ENCODE results near the gene SLC38A8. TPM values are rescaled to one million over a fixed set of nuclear protein-coding genes. Genes with fewer than 3 reads are reported as not detected.
A peak's percentile ranks its signal among the peaks of the same experiment; 100 is the strongest.

The SLC38A8 gene
- total and polyA plus RNA-seq, 9 donors: not detected

DNA sequence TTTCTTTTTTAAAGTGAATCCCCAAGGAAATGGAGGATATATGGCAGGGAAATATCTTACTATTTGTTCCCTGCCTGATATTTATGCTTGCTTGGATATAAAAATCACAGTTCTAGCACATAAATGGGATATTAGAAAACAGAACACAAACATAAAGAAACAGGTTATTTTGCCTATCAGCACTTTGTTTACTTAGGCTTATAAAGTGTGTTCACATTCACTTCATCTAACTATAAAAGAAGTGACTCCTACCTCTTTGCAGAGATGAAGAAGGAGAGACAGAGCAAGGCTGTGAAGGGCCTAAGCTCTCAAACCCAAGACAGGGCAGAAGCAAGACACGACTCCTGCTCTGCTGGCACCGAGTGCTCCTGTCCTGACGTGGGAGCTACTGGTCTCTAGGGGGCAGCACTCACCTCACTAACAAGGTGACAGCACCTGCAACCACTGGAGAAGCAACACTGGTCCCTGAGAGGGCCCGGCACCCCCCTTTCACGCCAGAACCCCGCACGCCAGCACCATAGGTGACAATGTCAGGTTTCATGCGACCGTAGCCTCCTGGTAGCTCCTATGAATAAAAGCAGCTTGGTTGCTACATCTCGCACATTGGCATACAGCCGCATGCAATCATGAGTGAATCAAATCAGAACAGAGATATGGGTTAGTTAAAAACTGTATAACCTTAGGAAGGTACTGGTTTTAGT, 42.1 kb upstream of the SLC38A8 start:
- DNase-seq: peak; percentile 37
- Histone ChIP-seq H3K4me3 (ENCODE audit: low read length) (no peak overlapping the region), H3K4me1 (ENCODE audit: control insufficient read depth, insufficient read depth, low read length) (no peaks in the 10 kb centered on the region), H3K27me3 (ENCODE audit: control insufficient read depth, insufficient read depth, low read length) (no peaks in the 10 kb centered on the region), H3K36me3 (ENCODE audit: control insufficient read depth, insufficient read depth, low read length) (peaks cover 70% of the 10 kb centered on the region), H3K27ac (ENCODE audit: low read length) (no peak overlapping the region), H3K9me3 (replicated peaks; ENCODE audit: control insufficient read depth, low read depth, low read length) (no peaks in the 10 kb centered on the region)
- WGBS (ENCODE audit: insufficient coverage): 52% methylated on average over 10 of the region's 11 CpGs

DNA sequence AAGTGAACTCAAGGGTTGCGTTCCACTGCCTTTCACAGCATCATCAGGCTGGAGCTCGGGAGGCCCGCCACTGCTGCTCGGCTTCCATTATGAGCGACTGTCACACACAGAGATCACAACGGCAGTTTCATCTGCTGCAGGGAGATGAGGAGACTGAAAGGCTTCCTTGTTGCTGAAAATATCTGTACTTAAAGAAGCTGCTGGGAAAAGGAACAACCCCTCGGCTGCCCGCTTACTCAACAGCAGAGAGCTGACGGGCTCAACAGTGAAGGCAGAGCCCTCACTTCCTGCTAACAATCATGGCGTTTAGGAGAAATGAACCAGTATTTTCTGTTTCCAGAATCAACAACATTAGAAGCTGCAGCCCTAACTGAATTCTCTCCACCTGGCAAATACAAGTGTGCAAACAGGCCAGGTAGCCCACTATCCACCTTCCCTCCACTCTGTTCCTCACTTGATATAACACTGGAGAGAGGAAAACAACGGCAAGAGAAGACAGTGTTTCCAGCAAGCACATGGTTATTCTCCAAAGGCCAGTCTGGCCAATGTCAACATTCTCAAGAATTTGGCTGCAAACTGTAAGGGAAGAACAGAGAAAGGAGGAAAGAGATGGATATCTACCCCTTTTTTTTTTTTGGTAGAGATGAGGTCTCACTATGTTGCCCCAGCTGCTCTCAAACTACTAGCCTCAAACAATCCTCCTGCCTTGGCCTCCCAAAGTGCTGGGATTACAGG, 40.4 kb upstream of the SLC38A8 start:
- H3K4me1 ChIP-seq (ENCODE audit: control insufficient read depth, insufficient read depth, low read length): no peaks in the 10 kb centered on the region
- 94% methylated on average over 9 of the region's 11 CpGs for WGBS (ENCODE audit: insufficient coverage)
- no peaks in the 10 kb centered on the region for H3K27me3 ChIP-seq (ENCODE audit: control insufficient read depth, insufficient read depth, low read length)
- no peak overlapping the region for H3K4me3 ChIP-seq (ENCODE audit: low read length)
- DNase-seq: peak; percentile 30
- no peaks in the 10 kb centered on the region for H3K9me3 ChIP-seq (replicated peaks; ENCODE audit: control insufficient read depth, low read depth, low read length)
- H3K36me3 ChIP-seq (ENCODE audit: control insufficient read depth, insufficient read depth, low read length): peaks cover 69% of the 10 kb centered on the region
- H3K27ac ChIP-seq (ENCODE audit: low read length): no peak overlapping the region

DNA sequence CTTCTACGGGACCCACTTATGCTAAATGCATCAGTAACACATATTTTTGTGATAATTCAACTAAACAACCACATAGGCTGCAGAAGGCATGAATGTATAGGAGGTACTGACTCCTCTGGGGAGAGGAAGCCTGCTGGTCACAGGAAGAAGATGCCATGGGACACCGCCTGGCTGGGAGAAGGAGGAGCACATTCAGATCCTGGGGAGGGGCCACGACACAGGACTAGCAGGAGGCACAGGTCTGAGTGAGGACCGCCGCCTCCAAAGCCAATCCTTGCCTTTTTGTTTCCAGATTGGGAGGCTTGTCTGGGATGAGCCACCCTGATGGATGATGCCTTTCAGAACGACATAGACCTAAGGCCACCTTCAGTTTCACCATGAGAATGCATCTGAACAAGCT, 39.5 kb upstream of the SLC38A8 start:
- no peaks in the 10 kb centered on the region for H3K9me3 ChIP-seq (replicated peaks; ENCODE audit: control insufficient read depth, low read depth, low read length)
- no CpG with 5 or more reads among the region's 6 CpGs for WGBS (ENCODE audit: insufficient coverage)
- no peak for DNase-seq
- no peak overlapping the region for H3K4me3 ChIP-seq (ENCODE audit: low read length)
- no peak overlapping the region for H3K27ac ChIP-seq (ENCODE audit: low read length)
- H3K36me3 ChIP-seq (ENCODE audit: control insufficient read depth, insufficient read depth, low read length): peaks cover 63% of the 10 kb centered on the region
- H3K4me1 ChIP-seq (ENCODE audit: control insufficient read depth, insufficient read depth, low read length): no peaks in the 10 kb centered on the region
- no peaks in the 10 kb centered on the region for H3K27me3 ChIP-seq (ENCODE audit: control insufficient read depth, insufficient read depth, low read length)

- no peaks in the 10 kb centered on the region for H3K9me3 ChIP-seq (replicated peaks; ENCODE audit: control insufficient read depth, low read depth, low read length)
- H3K4me3 ChIP-seq (ENCODE audit: low read length): no peak overlapping the region
- no peaks in the 10 kb centered on the region for H3K4me1 ChIP-seq (ENCODE audit: control insufficient read depth, insufficient read depth, low read length)
- H3K27me3 ChIP-seq (ENCODE audit: control insufficient read depth, insufficient read depth, low read length): no peaks in the 10 kb centered on the region
- WGBS (ENCODE audit: insufficient coverage): 76% methylated on average over 5 of the region's 14 CpGs
- DNase-seq: no peak
- no peak overlapping the region for H3K27ac ChIP-seq (ENCODE audit: low read length)
- peaks cover 61% of the 10 kb centered on the region for H3K36me3 ChIP-seq (ENCODE audit: control insufficient read depth, insufficient read depth, low read length)
Measured at GRCh38 chr16:84081446-84081989, 38.9 kb upstream of the SLC38A8 start.

DNA sequence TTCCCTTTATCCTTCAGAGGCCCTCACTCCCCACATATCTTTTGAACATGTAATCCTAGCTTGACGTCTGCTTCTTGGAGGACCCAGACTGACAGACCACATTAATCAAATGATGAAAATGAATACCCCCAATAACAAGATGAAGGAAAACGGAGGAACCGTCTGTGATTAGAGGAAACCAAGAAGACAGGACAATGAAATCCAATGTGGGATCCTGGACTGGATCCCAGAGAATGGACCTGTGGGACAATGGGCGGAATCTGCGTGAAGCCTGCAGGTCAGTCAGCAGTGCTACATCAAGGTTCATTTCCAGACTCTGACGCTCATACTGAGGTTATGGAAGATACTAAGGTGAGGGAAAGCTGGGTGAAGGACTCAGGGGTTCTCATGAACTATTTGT, 38.2 kb upstream of the SLC38A8 start:
- no peak overlapping the region for H3K27ac ChIP-seq (ENCODE audit: low read length)

GRCh38 chr16:84080378-84080777, 37.8 kb upstream of the SLC38A8 start:
- no peak for DNase-seq
- Histone ChIP-seq H3K27ac (ENCODE audit: low read length) (no peak overlapping the region), H3K9me3 (replicated peaks; ENCODE audit: control insufficient read depth, low read depth, low read length) (no peaks in the 10 kb centered on the region), H3K27me3 (ENCODE audit: control insufficient read depth, insufficient read depth, low read length) (no peaks in the 10 kb centered on the region), H3K36me3 (ENCODE audit: control insufficient read depth, insufficient read depth, low read length) (peaks cover 57% of the 10 kb centered on the region), H3K4me3 (ENCODE audit: low read length) (no peak overlapping the region), H3K4me1 (ENCODE audit: control insufficient read depth, insufficient read depth, low read length) (no peaks in the 10 kb centered on the region)
- 76% methylated on average over 8 of the region's 8 CpGs for WGBS (ENCODE audit: insufficient coverage)

More for the DNA sequence above, 38.2 kb upstream of the SLC38A8 start:
- 65% methylated on average over 5 of the region's 6 CpGs for WGBS (ENCODE audit: insufficient coverage)
- Histone ChIP-seq H3K36me3 (ENCODE audit: control insufficient read depth, insufficient read depth, low read length) (peaks cover 56% of the 10 kb centered on the region), H3K27me3 (ENCODE audit: control insufficient read depth, insufficient read depth, low read length) (no peaks in the 10 kb centered on the region), H3K4me1 (ENCODE audit: control insufficient read depth, insufficient read depth, low read length) (no peaks in the 10 kb centered on the region), H3K4me3 (ENCODE audit: low read length) (no peak overlapping the region), H3K9me3 (replicated peaks; ENCODE audit: control insufficient read depth, low read depth, low read length) (no peaks in the 10 kb centered on the region)
- DNase-seq: no peak

DNA sequence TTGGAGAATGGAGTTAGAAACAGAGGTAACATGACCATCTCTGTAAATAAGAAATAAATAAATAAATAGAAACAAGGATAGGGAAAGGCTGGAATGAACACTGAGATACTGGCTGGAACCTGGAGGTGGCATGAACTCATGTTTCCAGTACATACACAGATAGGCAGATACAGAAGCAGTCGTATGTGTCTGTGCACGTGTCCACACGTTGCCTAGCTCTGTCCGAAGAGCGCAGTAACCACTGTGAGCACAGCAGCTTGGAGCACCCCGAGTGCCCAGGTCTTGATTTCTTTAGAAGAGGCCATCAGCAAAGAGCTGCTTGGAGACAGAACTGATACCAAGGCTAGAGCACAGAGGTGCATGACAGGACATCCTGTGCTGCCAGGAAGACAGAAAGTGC, 37.1 kb upstream of the SLC38A8 start:
- Histone ChIP-seq H3K9me3 (replicated peaks; ENCODE audit: control insufficient read depth, low read depth, low read length) (no peaks in the 10 kb centered on the region), H3K4me1 (ENCODE audit: control insufficient read depth, insufficient read depth, low read length) (no peaks in the 10 kb centered on the region), H3K36me3 (ENCODE audit: control insufficient read depth, insufficient read depth, low read length) (peaks cover 61% of the 10 kb centered on the region), H3K4me3 (ENCODE audit: low read length) (no peak overlapping the region), H3K27me3 (ENCODE audit: control insufficient read depth, insufficient read depth, low read length) (no peaks in the 10 kb centered on the region), H3K27ac (ENCODE audit: low read length) (no peak overlapping the region)
- no peak for DNase-seq
- WGBS (ENCODE audit: insufficient coverage): 96% methylated on average over 6 of the region's 6 CpGs

DNA sequence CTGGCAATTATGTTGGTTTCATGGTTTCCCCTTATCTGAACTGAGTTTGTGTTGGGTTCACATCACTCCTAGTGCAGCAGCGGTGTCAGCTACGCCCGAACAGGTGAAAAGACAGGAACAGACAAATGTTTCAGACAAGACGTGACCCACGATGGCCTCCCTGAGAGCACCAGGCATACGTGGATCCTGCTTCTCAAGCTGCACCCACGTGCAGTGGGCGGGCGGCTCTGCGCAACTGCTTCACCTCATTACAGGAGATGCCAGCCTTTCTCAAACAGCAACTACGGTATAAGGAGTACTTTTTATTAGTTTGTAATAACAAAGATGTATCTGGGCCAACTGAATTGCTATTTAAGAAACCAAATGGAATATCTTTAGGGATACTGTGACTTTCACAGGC, 32.8 kb upstream of the SLC38A8 start:
- no peaks in the 10 kb centered on the region for H3K27me3 ChIP-seq (ENCODE audit: control insufficient read depth, insufficient read depth, low read length)
- no peak overlapping the region for H3K4me3 ChIP-seq (ENCODE audit: low read length)
- WGBS (ENCODE audit: insufficient coverage): 96% methylated on average over 6 of the region's 11 CpGs
- H3K4me1 ChIP-seq (ENCODE audit: control insufficient read depth, insufficient read depth, low read length): no peaks in the 10 kb centered on the region
- no peak for DNase-seq
- H3K27ac ChIP-seq (ENCODE audit: low read length): no peak overlapping the region
- no peaks in the 10 kb centered on the region for H3K9me3 ChIP-seq (replicated peaks; ENCODE audit: control insufficient read depth, low read depth, low read length)
- peaks cover 57% of the 10 kb centered on the region for H3K36me3 ChIP-seq (ENCODE audit: control insufficient read depth, insufficient read depth, low read length)

DNA sequence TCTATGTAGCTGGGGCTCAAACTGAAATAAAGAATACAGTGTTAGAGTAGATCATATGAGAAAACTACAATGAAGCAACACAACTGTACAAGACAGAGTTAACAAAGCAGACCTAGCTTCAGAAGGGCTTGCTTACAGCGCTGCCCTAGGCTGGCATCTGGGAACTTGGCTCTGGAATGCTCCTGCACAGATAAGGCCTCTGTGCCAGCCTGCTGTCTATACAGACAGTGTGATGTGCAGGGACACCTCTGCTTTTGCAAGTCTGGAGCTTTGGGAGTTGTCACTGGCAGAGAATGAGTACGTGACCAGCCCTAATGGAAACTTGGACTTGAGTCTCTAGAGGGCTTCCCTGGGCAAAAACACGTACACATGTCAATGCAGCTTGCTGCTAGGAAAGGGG, 32.1 kb upstream of the SLC38A8 start:
- no peaks in the 10 kb centered on the region for H3K9me3 ChIP-seq (replicated peaks; ENCODE audit: control insufficient read depth, low read depth, low read length)
- 85% methylated on average over 3 of the region's 3 CpGs for WGBS (ENCODE audit: insufficient coverage)
- H3K4me1 ChIP-seq (ENCODE audit: control insufficient read depth, insufficient read depth, low read length): no peaks in the 10 kb centered on the region
- H3K36me3 ChIP-seq (ENCODE audit: control insufficient read depth, insufficient read depth, low read length): peaks cover 54% of the 10 kb centered on the region
- H3K27ac ChIP-seq (ENCODE audit: low read length): no peak overlapping the region
- H3K4me3 ChIP-seq (ENCODE audit: low read length): no peak overlapping the region
- no peak for DNase-seq
- no peaks in the 10 kb centered on the region for H3K27me3 ChIP-seq (ENCODE audit: control insufficient read depth, insufficient read depth, low read length)

DNA sequence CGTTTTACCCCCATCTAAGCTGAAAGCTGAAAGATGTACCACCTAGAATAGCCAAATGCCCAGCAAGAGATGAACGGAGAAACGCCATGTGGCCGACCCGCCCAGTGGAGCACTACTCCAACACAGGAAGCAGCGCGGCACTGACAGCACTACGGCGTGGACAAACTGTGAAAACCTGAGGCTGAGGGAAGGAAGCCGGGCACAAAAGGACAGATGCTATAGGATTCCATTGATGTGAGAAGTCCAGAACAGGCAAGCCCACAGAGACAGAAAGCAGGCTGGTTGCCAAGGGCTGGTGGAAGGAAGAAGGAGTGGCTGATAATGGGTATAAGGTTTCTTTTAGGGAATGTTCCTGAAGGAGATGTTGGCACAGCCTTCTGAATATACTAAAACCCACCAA, 29.4 kb upstream of the SLC38A8 start:
- WGBS (ENCODE audit: insufficient coverage): 87% methylated on average over 10 of the region's 10 CpGs
- Histone ChIP-seq H3K27me3 (ENCODE audit: control insufficient read depth, insufficient read depth, low read length) (no peaks in the 10 kb centered on the region), H3K4me3 (ENCODE audit: low read length) (no peak overlapping the region), H3K9me3 (replicated peaks; ENCODE audit: control insufficient read depth, low read depth, low read length) (no peaks in the 10 kb centered on the region), H3K27ac (ENCODE audit: low read length) (no peak overlapping the region), H3K36me3 (ENCODE audit: control insufficient read depth, insufficient read depth, low read length) (peaks cover 67% of the 10 kb centered on the region), H3K4me1 (ENCODE audit: control insufficient read depth, insufficient read depth, low read length) (peaks cover 5% of the 10 kb centered on the region)
- no peak for DNase-seq

All from muscle of leg (tissue), 11 donors.